Measurements from ENCODE around the gene LYZ. TPM values are rescaled to one million over a fixed set of nuclear protein-coding genes. Genes with fewer than 3 reads are reported as not detected.
A peak's percentile ranks its signal among the peaks of the same experiment; 100 is the strongest.

LYZ gene
- total and polyA plus RNA-seq, 9 of the 15 experiments (the other 6 are each of a cell fraction or from before 2014, with no cell fraction given), result 27.2 to 96.3 (median 42.1) TPM

DNA sequence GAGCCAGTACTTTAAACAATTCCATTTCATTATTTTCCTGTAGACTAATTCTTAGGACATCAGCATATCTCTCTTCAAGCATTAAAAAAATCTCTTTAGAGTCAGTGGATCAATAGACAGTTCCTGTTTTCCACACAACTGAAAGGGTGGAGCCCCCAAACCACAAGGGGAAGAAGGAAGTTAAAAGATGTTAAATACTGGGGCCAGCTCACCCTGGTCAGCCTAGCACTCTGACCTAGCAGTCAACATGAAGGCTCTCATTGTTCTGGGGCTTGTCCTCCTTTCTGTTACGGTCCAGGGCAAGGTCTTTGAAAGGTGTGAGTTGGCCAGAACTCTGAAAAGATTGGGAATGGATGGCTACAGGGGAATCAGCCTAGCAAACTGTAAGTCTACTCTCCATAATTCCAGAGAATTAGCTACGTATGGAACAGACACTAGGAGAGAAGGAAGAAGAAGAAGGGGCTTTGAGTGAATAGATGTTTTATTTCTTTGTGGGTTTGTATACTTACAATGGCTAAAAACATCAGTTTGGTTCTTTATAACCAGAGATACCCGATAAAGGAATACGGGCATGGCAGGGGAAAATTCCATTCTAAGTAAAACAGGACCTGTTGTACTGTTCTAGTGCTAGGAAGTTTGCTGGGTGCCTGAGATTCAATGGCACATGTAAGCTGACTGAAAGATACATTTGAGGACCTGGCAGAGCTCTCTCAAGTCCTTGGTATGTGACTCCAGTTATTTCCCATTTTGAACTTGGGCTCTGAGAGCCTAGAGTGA is at the start of gene LYZ (continued):
- TF ChIP-seq KDM2B (CRISPR knock-in tag; IDR thresholded peaks at IDR 0.05) (no peak), MBD1 (CRISPR knock-in tag; IDR thresholded peaks at IDR 0.05) (no peak), CSDE1 (IDR thresholded peaks at IDR 0.05) (no peak), ZNF766 (CRISPR knock-in tag; conservative IDR thresholded peaks at IDR 0.05) (0 out of 2 replicates have a peak, but pooled peaks have one; percentile 36), GTF2A2 (tag; IDR thresholded peaks at IDR 0.05) (no peak), CTBP1 (IDR thresholded peaks at IDR 0.05; ENCODE audit: borderline replicate concordance) (no peak; the same call in 1 of the 2 replicates), SPI1 (IDR thresholded peaks at IDR 0.05; ENCODE audit: borderline replicate concordance, low read depth, low read length) (peak; percentile 95), TCF3 (CRISPR knock-in tag; IDR thresholded peaks at IDR 0.05) (peak; percentile 11; the same call in 1 of the 2 replicates), ZNF133 (CRISPR knock-in tag; IDR thresholded peaks at IDR 0.05) (no peak), RBM15 (IDR thresholded peaks at IDR 0.05; ENCODE audit: insufficient read depth, low read length) (no peak), BRF2 (IDR thresholded peaks at IDR 0.05; ENCODE audit: borderline replicate concordance, insufficient read depth, insufficient read length) (no peak), KAT7 (CRISPR knock-in tag; IDR thresholded peaks at IDR 0.05; ENCODE audit: borderline replicate concordance) (peak; percentile 64; the same call in 1 of the 2 replicates), HEY1 (CRISPR knock-in tag; IDR thresholded peaks at IDR 0.05; ENCODE audit: borderline replicate concordance) (no peak), PHF8 (IDR thresholded peaks at IDR 0.05; ENCODE audit: borderline replicate concordance, low read length) (peak; percentile 56; the same call in 1 of the 2 replicates), EP300 (IDR thresholded peaks at IDR 0.05; ENCODE audit: low read length) (0 out of 2 replicates have a peak, but pooled peaks have one; percentile 7), POLR2A (conservative IDR thresholded peaks at IDR 0.05) (0 out of 2 replicates have a peak, but pooled peaks have one; percentile 30), IRF2 (CRISPR knock-in tag; IDR thresholded peaks at IDR 0.05) (no peak), ZNF780A (CRISPR knock-in tag; IDR thresholded peaks at IDR 0.05) (no peak), ELF4 (CRISPR knock-in tag; IDR thresholded peaks at IDR 0.05) (no peak), LCOR (CRISPR knock-in tag; IDR thresholded peaks at IDR 0.05) (0 out of 2 replicates have a peak, but pooled peaks have one; percentile 42)
- TF ChIP-seq, protein P1, sequence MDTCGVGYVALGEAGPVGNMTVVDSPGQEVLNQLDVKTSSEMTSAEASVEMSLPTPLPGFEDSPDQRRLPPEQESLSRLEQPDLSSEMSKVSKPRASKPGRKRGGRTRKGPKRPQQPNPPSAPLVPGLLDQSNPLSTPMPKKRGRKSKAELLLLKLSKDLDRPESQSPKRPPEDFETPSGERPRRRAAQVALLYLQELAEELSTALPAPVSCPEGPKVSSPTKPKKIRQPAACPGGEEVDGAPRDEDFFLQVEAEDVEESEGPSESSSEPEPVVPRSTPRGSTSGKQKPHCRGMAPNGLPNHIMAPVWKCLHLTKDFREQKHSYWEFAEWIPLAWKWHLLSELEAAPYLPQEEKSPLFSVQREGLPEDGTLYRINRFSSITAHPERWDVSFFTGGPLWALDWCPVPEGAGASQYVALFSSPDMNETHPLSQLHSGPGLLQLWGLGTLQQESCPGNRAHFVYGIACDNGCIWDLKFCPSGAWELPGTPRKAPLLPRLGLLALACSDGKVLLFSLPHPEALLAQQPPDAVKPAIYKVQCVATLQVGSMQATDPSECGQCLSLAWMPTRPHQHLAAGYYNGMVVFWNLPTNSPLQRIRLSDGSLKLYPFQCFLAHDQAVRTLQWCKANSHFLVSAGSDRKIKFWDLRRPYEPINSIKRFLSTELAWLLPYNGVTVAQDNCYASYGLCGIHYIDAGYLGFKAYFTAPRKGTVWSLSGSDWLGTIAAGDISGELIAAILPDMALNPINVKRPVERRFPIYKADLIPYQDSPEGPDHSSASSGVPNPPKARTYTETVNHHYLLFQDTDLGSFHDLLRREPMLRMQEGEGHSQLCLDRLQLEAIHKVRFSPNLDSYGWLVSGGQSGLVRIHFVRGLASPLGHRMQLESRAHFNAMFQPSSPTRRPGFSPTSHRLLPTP (IDR thresholded peaks at IDR 0.05; ENCODE audit: borderline replicate concordance, extremely low read depth, insufficient read length), result no peak
